ENCODE results near the gene DEAF1.

DNA sequence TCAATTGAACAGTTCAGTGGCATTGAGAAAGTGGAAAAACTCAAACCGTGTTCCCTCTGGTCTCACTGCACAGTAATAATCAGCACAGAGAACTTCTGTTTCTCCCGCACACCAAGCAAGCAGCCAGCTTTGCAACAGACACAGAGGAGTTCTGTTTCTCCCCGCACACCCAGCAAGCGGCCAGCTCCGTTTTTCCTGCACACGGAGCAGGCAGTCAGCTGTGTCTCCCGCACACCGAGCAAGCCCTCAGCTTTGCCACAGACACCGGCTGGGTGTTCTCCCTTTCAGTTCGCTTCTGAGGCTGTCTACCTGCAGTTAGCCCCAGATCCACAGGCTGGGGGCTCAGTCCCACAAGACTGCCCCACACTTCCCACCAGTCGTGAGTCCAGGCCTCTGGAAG, 42.3 kb upstream of the DEAF1 start:
- no peak for TF ChIP-seq EZH2 (IDR thresholded peaks at IDR 0.05; ENCODE audit: insufficient read depth, poor library complexity, severe bottlenecking)
- TF ChIP-seq EZH2phosphoT487 (IDR thresholded peaks at IDR 0.05; ENCODE audit: insufficient read depth, low read depth), result no peak

All from GM23248 (cell line).